C4-2B (cell line): Measurements from ENCODE around the gene MR1.

Experiments used
- CTCF ChIP-seq: fragments of 450-650 bp; conservative IDR thresholded peaks from 2 replicates; pipeline ENCODE4 v1.5.1; 2017; ENCODE audit warnings: mild to moderate bottlenecking
- ZFX ChIP-seq: fragments of 450-650 bp; IDR thresholded peaks from 2 replicates; pipeline ENCODE4 v1.6.1; 2017

- no peak for TF ChIP-seq CTCF
- TF ChIP-seq ZFX: no peak
These were observed 52.3 kb downstream of the MR1 start for GRCh38 chr1:181086091-181086490.
